GM19099 (cell line): ENCODE data around the gene SEMA3C.

ENCODE experiments used
- POLR2A ChIP-seq: IDR thresholded peaks from 3 replicates; pipeline ENCODE4 v1.6.1; 2011; ENCODE audit warnings: low read depth; ENCODE audit not compliant: insufficient read length; ENCODE audit errors: extremely low read depth

SEMA3C gene

DNA sequence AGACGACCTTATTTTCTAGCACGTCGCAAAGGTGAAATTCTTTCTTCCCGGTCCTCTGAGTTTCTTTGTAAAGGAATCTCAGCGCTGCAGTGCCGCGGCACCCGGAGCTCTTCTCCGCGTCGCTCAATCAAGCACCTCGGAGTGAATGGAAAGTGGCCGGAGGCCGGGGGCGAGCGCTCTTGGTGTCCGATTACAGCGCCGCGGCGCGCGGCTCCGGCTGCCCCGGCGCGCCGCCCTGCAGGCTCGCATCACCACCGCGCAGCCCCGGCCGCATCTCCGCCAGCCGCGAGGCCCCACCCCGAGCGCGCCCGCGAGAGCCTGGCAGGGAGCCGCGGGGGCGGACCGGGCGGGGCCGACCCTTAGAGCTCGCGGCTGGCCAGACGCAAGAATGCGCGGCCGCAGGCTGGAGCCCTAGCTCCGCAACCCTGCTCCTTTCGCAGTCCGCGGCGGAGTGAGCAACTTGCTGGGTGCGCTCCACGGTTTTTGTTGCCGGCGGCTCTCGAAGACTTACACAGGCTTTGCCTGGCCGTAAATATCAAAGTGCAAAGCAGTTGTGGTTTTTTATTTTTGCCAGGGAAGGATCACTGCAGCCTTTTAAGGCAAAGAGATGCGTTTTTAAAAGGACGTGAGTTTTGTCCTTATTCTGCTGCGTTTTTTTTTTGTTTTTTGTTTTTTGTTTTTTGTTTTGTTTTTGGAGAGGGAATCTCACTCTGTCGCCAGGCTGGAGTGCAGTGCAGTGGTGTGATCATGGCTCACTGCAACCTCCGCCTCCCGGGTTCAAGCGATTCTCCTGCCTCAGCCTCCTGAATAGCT lies at the start of gene SEMA3C:
Gene SEMA3C (minus strand): TSS at position 143 of the 813 bp plus-strand sequence. CDS start 2,270 bp downstream, outside the sequence.
- no peak for TF ChIP-seq POLR2A

GRCh38 chr7:80968606-80969005 lies 49.8 kb upstream of the SEMA3C start:
- TF ChIP-seq POLR2A: no peak

GRCh38 chr7:80967917-80968297 lies 49.1 kb upstream of the SEMA3C start:
- TF ChIP-seq POLR2A: no peak

DNA sequence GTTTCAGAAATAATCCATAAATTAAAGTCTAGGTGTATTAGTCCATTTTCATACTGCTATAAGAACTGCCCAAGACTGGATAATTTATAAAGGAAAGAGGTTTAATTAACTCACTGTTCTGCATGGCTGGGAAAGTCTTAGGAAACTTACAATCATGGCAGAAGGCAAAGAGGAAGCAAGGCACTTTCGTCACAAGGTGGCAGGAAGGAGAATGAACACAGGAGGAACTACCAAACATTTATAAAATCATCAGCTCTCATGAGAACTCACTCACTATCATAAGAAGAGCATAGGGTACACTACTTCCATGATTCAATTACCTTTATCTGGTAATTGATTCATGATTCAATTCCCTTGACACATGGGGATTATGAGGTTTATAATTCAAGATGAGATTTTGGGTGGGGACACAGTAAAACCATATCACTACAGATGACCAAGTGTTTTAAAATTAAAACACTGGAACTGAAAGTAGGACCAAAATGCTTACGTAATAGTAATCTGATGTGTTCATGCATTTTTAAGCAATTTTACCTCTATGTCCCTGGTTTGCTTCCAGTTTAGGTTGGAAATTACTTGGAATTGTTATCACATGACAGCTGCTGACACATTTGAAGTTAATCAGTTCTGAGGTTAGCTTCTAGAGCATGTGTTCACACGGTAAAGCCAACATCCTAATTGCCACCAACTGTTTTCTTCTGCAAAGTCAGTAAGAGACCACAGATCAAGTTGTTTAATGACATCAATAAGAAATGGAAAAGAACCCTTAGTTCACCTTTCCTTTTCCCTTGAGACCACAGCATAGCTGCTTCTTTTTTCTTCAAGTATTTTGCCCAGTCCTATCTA lies 48.4 kb upstream of the SEMA3C start:
- no peak for TF ChIP-seq POLR2A

DNA sequence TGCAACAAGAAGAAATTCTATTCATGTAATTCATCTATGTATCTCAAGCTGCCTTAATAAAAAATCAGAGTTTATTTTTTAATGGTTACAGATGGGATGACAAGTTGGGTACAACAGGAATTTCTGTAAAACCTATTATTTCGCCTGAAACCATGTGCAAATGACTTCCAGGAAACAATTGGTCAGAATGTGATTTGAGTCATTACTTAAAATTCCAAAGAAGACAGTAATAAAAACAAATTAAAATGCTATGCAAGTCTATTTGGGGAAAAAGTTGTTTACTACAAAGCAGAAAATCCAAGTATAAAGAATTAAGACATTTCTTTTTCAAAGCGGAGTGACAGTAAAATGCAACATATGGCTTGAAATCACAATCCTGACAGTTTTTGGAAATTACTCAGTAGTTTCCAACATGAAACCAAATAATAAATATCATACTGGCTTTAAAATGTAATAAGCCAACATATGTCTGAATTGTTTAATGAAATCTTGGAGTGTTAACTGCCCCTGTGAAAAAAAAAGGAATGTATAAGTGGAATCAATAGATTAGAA lies 41.5 kb upstream of the SEMA3C start:
- no peak for TF ChIP-seq POLR2A

DNA sequence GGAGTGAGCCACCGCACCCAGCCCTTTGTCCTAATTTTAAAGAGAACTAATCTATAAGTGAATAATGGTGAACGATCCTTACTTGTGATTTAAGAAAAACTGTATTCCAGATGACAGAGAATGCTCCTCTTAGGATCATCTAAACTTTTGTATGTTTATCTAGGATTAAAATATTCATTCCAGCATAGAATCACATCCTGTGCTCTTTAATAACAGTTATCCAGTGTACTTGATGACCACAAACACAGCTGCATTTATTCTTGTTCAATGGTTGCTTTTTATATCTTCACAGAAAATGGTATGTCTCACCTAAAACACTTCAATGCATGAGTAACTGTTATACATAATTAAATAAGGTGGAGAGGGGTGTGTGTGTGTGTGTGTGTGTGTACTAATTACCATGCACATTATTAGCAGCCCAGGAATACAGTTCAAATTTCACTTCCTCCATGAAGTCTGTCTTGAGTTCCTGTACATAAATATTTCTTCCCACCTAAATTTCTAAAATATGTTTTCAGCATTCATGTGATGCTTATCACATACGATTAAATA lies 38.5 kb upstream of the SEMA3C start:
- TF ChIP-seq POLR2A: no peak

DNA sequence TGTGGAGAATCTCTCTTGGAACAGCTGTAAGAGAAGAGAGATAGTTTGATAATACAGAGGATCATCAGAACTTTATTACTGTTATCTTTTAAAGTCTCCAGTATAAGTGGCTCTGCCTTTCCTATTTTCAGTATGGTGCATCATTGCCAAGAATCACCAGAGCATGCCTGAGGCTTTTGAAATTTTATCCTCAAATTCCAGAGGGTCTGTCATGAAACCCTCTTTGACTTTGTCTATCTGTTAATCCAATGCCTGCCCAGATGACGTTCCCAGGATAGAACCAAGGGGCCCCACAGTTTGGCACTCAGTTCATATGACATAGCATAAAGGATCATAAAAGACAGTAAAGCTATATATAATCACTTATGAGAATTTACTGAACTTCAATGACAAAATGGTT lies 35.3 kb upstream of the SEMA3C start:
- no peak for TF ChIP-seq POLR2A

DNA sequence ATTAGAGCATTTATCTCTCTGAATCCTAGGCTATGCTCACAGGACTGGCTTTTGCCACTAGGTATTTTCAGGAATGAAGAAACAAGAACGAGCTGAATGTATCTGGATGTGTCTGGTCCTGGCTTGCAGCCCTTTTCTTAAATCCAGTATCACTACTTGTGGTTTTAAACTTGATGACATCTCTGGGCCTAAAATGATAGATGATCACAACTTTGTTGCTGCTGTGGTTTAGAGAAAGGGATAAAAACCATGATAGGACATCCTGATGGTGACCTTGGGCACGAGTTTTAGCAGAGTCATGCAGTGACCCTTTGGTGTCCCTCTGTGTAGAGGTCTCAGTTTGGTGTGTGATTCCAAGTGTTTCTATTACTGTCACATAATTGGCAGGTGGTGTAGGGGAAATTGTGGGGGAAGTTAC lies 31.7 kb upstream of the SEMA3C start:
- TF ChIP-seq POLR2A: no peak

- no peak for TF ChIP-seq POLR2A
Measured at GRCh38 chr7:80949449-80949848, 30.6 kb upstream of the SEMA3C start.

DNA sequence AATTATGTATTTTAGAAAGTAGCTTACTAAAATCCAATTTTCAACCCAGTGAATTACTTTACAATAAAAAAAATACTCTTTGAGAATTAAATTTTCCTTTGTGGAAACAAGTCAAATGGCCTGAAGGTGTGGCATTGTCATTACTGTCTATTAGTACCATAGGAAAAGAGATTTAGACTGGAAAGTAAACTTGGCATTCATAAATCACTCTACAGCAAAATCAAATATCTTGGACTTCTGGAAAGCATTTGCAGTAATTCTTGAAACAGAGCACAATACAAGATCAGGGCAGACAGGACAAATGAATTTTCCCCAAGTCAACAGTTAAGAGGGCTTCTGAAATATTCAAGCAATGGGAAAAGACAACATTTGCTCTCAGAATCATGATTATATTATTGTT lies 28.0 kb upstream of the SEMA3C start:
- no peak for TF ChIP-seq POLR2A

DNA sequence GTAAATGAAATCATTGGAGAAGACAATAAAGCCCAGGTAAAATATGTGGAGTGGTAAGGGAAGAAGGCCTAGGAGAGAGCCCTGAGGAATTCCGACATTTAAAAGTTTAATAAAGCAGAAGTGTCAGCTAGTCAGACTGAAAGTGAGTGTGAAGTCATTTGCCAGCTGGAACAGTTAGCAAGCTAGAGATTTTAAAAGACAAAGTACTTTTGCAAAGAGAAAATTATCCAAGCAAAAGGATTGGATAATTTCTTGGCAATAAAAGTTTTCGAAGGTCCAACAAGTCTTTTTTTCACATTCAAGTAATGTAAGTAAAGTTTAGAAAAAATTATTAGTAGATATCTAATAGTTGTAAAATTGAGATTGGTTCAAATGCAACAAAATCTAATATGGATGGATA lies 27.1 kb upstream of the SEMA3C start:
- TF ChIP-seq POLR2A: no peak

DNA sequence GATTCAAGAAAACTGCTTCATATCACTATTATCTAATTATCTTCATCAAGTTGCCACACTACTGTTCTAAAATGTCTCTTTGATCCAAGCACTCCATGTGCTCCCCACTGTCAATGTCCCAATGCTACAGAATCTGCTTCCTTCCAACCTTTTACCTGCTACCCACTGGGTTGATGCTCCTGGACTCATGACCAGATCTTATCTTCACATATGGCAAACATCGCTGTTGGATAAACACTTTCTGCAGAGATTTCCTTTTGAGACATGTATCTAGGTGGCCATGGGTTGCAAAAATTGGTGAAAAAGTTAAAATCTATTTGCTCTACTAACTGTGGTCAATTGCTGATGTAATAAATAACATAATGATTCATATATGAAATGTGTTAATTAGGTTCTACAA lies 24.5 kb upstream of the SEMA3C start:
- no peak for TF ChIP-seq POLR2A

- TF ChIP-seq POLR2A: no peak
Measured at GRCh38 chr7:80942261-80943041, 23.6 kb upstream of the SEMA3C start.

GRCh38 chr7:80941208-80941758 lies 22.4 kb upstream of the SEMA3C start:
- TF ChIP-seq POLR2A: no peak
